GM12874 (cell line): ENCODE measurements around the gene ACAD10.

Source experiments
- CTCF ChIP-seq: IDR thresholded peaks from 2 replicates; pipeline ENCODE4 v1.5.1; 2011; ENCODE audit warnings: low read depth, mild to moderate bottlenecking, control low read depth, low read length, moderate library complexity; ENCODE audit not compliant: insufficient read depth

Gene ACAD10

GRCh38 chr12:111730420-111730819 lies 44.6 kb downstream of the ACAD10 start:
- no peak for TF ChIP-seq CTCF

GRCh38 chr12:111732786-111733185 lies 46.9 kb downstream of the ACAD10 start:
- no peak for TF ChIP-seq CTCF

GRCh38 chr12:111733340-111733915 lies 47.6 kb downstream of the ACAD10 start:
- TF ChIP-seq CTCF, result no peak

- no peak for TF ChIP-seq CTCF
Measured at GRCh38 chr12:111741235-111741812, 55.5 kb downstream of the ACAD10 start.

GRCh38 chr12:111745211-111745610 lies 59.4 kb downstream of the ACAD10 start:
- TF ChIP-seq CTCF, result no peak

- no peak for TF ChIP-seq CTCF
Measured at GRCh38 chr12:111747333-111747732, 61.5 kb downstream of the ACAD10 start.

- TF ChIP-seq CTCF, result no peak
Measured at GRCh38 chr12:111748151-111748672, 62.4 kb downstream of the ACAD10 start.
